CD4-positive, alpha-beta T cell treated with Interleukin-10 for 1 hour (primary cell): ENCODE results near the gene FBN2.
"Not testable (repeated sequence)": the region's sequence is repeated elsewhere in the genome, so short reads cannot be mapped to it uniquely, and the experiment has no call there.

Experiments used
- DNase-seq: peaks from one replicate; pipeline ENCODE4 v3.0.0-alpha.2; 2020

FBN2 gene

GRCh38 chr5:128532776-128533175 lies 5.3 kb downstream of the FBN2 start:
- no peak for DNase-seq

DNA sequence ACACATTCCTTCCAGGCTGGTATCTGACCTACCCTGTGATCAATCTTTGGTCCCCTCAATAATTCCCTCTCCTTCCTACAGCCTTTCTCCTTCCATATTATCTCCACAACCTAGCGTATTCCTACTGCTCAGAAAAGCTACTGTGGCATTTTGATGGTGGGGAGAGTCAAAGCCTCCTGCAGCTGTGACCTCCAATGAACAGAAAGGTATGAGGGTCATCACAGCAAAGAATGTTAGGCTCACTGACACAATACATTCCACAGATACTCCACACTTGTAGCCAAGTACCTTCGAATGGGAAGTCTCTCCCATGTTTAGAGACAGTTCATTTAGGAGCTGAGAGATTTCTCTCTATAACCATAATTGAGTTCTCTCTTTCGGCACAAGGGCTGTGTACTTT lies 5.9 kb downstream of the FBN2 start:
- no peak for DNase-seq

- no peak for DNase-seq
Observed at GRCh38 chr5:128528637-128529255, 9.3 kb downstream of the FBN2 start.

DNA sequence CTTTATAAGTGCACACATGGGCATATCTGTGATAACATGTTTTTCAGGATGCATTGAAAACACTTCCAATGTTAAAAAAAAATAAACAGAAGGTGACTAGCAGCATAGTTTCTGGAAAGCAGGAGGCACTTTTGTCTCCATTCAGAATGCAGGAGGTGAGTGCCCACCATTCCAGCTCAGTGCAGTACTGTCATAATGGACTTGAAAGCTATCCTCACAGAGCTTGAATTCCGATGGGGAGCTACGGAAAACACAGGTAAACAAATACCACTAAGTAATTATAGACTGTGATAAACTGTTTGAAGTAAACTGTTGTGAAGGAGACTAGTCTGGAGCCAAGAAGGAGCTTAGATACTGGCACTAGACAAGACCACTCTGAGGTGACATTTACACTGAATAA lies 9.9 kb downstream of the FBN2 start:
- no peak for DNase-seq

DNA sequence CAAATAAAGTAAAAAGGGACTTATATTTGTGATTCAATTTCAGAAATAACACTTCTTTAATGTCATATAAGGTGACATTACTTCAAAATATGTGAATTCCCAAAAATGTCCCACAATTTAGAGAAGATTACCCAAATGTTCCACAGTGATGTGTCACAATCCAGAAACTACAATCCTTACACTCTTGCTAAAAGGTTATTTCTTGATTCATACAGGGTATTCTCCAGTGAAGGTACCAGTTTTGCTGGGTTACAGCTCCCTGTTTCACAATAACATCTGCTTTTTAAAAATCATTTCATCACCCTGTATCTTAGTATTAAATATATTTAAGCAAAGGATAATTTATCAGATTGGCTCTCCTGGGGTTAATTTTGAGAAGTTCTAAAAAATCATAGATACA lies 11.0 kb downstream of the FBN2 start:
- no peak for DNase-seq

GRCh38 chr5:128522336-128522735 lies 15.7 kb downstream of the FBN2 start:
- DNase-seq, result no peak

- no peak for DNase-seq
Observed at GRCh38 chr5:128519827-128520226, 18.2 kb downstream of the FBN2 start.

DNA sequence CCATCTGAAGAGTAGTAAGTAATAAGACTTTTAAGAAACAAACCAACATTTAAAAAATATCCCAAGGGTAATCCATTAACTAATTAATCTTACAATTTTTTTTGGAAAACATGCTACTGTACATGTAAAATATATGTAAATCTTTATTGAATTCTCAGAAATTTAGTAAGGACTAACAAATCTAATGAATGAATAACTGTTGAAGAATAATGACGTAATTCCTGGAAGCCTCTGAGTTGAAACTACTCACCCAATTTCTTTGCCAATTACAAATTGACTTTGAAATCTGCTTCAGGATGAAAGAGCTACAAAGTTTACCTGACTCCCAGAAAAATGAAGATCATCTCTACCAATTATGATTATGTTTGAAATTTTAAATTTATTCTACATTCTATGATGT lies 21.1 kb downstream of the FBN2 start:
- DNase-seq, result no peak

- DNase-seq, result no peak
Observed at GRCh38 chr5:128513806-128514205, 24.2 kb downstream of the FBN2 start.

GRCh38 chr5:128512894-128513293 lies 25.2 kb downstream of the FBN2 start:
- DNase-seq, result no peak

DNA sequence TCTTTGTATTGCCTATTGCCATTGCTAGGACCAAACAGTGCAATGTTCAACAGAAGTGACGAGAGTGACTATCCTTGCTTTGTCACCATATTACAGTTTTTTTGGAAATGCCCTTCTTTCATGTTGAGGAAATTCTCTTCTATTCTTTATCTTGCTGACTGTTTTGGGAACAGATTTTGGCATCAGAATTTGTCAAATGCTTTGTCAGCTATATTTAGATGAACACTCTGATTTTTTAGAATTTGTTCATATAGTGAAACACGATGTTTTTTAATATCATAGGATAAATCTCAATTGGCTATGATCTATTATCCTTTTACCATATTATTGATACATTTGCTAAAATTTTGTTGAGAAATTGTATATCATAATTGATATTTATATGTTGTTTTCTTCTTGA lies 31.4 kb downstream of the FBN2 start:
- no peak for DNase-seq

DNA sequence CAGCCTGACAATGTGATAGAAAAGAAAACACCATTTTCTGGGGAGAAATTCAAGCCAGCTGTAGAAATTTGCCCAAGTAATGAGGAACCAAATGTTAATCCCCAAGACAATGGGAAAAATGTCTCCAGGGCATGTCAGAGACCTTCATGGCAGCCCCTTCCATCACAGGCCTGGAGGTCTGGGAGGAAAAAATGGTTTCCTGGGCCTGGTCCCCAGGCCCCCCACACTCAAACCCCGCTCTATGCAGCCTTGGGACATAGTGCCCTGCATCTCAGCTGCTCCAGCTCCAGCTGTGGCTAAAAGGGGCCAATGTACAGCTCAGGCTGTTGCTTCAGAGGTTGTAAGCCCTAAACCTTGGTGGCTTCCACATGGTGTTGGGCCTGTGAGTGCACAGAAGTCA lies 34.3 kb downstream of the FBN2 start:
- DNase-seq, result not testable (repeated sequence)

GRCh38 chr5:128498844-128499455 lies 39.1 kb downstream of the FBN2 start:
- no peak for DNase-seq

- DNase-seq, result no peak
Observed at GRCh38 chr5:128494516-128494915, 43.5 kb downstream of the FBN2 start.

DNA sequence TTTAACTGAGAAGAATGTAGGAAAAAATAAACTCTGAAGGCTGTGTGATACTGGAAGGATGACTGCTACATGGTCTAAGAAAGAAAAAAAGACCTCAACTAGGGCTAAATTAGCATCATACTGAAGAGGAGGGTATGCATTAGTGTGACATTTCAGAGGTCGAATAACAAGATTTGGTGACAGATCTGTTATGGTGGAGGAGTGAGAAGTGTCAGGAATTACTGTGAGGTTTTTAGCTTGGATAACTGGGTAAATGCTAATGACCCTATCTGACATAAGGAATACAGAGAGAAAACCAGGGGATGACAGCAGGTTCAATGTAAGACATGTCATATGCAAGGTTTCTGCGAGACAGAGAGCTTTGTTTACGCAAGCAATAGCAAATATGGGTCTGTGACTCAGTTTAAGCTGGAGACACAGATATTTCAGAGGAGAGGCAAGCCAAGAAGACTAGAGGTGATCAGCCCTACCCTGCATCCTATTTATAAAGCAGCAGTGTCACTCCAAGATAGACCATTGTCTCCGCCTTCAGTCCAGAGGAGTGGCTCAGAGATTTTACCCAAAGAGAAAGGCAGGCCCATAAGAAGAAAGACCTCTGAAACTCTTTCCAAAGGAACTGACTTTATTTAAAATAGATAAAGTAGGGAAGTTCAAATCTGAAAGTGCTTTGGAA lies 44.3 kb downstream of the FBN2 start:
- DNase-seq, result no peak

DNA sequence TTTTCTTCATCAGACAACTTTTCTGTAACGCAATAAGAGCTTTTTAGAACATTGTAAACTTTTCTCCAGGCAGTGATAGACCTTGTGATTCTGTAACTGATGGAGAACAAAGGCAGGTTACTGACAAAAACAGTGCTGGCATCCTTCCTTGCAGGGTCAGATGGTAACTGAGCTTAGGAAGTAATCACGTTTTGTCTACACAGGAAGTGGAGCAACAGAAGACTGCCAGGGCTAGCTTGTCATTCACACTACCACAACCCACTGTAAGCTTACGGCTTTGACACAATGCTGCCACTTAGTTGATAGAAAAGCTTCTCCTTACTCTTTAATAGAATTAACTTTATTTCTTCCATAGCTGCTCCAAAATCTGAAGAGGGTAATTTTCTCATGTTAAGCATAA lies 46.8 kb downstream of the FBN2 start:
- DNase-seq, result no peak

DNA sequence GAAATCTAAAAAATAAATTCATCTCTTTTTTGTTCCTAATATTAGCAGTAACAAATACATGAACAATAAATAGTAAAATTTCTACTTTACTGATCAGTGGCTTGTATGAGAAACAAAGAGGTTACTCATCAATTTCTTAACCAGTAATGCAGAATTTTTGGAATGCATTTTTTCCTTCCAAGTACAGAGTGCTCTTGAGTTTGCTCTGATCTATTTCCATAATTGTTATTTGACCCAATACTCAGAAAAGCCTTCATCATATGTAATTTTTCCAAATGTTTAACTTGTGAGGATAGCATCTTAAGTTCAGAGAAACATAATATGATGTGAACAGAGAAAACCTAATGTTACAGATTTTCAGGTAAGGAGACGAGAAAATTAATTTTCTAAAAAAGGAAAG lies 47.3 kb downstream of the FBN2 start:
- DNase-seq, result no peak

DNA sequence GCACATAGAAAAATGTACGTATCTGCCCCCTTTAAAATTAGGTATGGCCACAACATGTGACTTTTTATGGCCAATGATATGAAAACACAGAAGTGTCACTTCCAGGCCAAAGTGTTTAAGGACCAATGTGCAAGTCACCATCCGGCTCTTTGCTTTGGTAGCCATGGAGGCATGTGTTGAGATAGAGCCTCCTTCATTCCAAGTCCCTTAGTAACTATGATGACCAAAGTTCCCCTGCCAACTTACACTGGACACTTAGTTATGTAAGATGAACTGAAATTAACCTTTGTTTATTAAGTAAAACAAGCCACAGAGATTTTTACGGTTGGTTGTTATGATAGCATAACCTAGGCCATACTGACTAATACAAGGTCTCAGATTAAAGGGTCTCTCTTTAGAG lies 51.0 kb downstream of the FBN2 start:
- no peak for DNase-seq

DNA sequence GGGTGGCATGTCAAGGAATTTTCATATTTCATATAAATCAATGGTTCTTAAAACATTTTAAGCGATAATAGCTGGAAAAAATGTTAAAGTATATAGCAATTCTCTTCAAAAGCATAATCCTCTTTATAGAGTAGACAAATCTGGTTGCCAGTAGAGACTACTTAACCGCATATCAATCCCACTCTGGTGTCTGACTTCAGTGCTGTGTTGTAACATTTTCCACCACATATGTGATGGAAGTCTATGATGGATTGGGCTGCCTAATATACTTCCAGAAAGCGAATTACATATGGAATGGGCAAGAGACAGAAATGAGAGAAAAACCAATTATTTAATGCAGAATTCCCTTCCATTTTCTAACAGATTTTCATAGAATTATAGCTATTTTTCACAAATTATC lies 54.3 kb downstream of the FBN2 start:
- DNase-seq, result no peak

DNA sequence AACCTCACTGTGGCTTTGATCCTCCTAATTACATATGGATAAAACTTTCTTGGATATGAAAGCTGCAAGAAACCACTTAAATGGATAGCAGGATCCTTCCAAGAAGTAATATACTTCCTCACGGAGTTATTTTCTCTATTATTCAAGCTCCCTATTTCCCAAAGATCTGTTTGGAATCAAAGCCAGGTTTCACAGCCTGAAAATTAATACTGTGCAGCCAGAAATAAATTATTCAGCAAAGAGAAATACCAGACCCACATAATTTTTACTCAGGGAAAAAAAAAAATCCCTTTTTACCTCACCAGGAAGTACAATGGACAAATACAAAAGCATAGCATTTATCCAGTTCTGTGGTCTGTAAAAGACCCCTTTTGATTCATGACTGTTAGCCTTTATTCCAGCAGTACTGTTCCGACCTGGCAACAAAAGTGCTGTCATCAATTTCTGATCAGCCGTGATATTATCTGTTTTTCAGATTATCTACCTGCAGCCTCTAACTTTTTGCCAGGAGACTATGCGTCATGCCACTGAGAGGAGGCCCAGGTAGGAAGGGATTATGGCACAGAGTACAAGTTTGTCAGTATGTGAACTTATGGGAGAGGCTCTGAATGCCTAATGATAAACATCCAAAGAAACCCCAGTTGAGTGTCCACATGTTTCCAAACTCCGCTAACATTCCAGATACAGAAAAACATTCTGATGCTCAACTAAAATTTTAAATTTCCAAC lies 57.0 kb downstream of the FBN2 start:
- no peak for DNase-seq

DNA sequence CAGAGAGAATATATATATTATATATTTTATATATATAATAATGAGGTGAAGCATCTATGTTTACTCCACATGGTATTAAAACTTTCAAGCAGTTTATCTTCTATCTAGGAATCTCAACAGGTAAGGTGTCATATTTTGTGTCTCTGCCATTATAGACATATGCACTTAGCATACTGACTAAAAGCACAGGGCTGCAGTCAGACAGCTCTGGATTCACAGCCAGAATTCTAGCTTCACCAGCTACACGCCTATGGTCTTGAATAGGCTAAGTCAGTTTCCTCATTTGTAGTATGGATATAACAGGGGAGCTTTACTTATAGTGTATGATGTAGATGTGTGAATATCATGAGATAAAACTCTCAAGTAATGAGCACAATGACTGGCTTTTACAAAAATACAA lies 57.9 kb downstream of the FBN2 start:
- no peak for DNase-seq

DNA sequence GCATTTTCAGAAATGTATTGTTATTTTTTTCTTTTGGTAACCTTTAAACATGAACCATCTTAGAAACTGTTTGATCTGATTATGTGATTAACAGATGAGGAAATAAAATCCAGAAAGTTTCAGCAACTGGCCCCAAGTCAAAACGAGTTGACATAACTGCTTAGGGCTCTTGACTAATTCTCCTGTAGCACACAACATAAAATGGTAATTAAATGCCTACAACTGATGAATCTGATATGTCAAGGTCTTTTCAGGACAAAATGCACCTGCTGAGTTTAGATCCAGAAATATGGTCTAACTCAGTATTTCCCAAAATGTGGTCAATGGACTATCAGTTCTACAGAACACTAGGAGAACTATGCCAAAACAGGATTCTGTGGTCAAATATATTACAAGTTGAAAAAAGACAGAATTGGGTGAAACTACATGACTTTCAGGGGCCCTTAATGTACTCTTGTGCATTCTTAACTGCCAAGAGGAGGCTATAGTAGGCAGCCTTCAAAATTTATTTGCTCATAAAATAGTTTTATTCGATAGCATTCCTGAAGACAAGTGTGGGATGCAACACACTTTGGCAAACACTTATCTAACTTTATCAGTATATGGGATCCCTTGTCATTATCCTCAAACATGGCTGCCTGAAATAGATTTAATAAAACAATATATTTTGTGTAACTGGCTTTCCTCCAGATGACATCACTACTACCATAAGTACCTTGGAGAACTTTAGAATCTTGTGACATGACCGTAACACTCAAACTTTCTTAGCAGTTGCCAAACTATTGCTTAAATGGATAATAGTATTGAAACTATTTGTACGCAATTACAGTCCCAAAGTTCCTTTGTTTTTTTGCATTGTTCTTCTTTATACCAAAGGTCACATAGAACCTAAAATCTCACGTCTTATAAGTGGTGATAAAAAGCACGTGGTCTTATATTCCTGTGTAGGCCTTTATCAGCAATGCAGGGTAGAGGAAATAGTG lies 59.4 kb downstream of the FBN2 start:
- no peak for DNase-seq

DNA sequence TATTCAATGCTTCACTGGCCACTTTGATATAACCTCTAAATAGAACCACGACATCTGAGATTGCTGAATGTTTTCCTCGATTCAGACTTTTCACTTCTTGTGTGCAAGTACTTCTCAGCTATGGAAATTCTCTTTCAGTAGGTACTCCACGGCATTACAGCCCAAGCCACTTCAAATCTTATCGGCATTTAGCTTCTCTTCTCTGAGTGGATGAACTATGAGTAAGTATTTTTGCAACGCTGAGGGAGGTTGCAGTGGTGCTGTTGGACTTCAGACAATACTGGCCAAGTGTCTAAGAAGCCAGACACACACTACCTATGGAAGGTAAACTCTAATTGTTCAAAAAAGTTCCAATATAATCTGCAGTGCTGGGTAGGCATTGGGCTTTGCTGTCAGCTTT lies 60.1 kb downstream of the FBN2 start:
- no peak for DNase-seq
